ENCODE results near the gene FUZ. TPM values are rescaled to one million over a fixed set of nuclear protein-coding genes. Genes with fewer than 3 reads are reported as not detected.

The FUZ gene, protein sequence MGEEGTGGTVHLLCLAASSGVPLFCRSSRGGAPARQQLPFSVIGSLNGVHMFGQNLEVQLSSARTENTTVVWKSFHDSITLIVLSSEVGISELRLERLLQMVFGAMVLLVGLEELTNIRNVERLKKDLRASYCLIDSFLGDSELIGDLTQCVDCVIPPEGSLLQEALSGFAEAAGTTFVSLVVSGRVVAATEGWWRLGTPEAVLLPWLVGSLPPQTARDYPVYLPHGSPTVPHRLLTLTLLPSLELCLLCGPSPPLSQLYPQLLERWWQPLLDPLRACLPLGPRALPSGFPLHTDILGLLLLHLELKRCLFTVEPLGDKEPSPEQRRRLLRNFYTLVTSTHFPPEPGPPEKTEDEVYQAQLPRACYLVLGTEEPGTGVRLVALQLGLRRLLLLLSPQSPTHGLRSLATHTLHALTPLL
- total RNA-seq (10 to 100 TPM in 1 of 2 donors, 1 to 10 TPM in 1; 3.8 to 12.5 TPM), polyA plus RNA-seq (1 to 10 TPM; 6.4 to 7.6 TPM)

DNA sequence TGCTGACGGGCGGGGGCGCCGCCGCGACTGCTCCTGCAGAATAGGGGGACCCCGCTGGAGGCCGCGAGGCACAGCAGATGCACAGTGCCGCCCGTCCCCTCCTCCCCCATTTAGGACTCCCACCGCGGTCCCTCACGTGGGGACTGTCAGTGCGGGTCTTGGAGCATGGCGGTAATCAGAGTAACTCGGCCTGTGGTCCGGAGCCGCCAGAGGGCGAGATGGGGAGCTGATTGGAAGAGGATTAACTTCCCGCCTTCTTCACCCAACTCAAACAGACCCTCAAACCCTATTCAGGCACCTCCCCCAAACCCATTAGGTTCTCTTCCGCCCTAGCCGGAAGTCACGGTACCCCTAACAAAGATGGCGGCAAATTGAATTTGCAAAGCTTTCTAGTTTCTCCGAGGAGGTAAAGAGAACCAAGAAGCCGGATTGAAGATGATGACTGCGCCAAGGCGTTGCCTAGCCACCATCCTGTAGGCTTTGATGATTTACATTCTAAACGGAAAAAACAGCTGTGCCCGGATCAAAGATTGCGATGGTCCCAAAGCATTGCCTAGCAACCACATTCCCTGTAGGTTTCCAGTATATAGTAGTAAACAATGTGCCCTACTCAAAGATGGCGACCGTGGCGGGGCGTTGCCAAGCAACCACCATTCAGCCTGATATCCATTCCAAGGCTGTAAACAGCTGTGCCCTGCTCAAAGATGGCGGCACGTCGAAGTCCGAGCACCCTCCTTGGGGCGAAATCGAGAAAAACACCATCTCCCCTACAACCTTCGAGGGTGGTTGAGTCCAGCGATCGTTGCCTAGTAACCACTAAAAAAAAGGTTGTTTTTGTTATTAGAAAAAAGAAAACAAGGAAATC, at the start of gene FUZ:
FUZ (minus strand) TSS at position 296 of the 865 bp plus-strand sequence; CDS start at position 110, 186 bp downstream.
- H3K27me3 ChIP-seq (ENCODE audit: control insufficient read depth in 4 of 4, insufficient read depth in 4 of 4, low read length in 3 of 4): no peaks in the 10 kb centered on the region
- H3K4me1 ChIP-seq (ENCODE audit: control insufficient read depth in 4 of 4, insufficient read depth in 4 of 4, low read length in 3 of 4): peaks cover 1 to 33% (median 20%) of the 10 kb centered on the region in 4 donors
- DNase-seq (ENCODE audit: low spot score): peak; percentile 93
- peak within 1 kb of the TSS; percentile 71 to 95 (median 93) for H3K4me3 ChIP-seq (ENCODE audit: low read depth in 1 of 3, low read length in 3 of 3)
- H3K36me3 ChIP-seq (ENCODE audit: control insufficient read depth in 4 of 4, insufficient read depth in 3 of 4, low read depth in 1 of 4, low read length in 3 of 4): no peaks in the 10 kb centered on the region
- no peaks in the 10 kb centered on the region for H3K9me3 ChIP-seq (ENCODE audit: control insufficient read depth in 4 of 4, low read length in 3 of 4)
- WGBS: 2% methylated on average over 45 of the region's 45 CpGs
- H3K27ac ChIP-seq (ENCODE audit: low read depth in 1 of 2, low read length in 2 of 2): peak within 1 kb of the TSS; percentile 81 to 82
- peak within 1 kb of the TSS; percentile 37 to 86 for H3K9ac ChIP-seq (ENCODE audit: low read depth in 1 of 2, low read length in 2 of 2)
- peak in 1 of 2 donors; percentile 7 for TF ChIP-seq RXRA (IDR thresholded peaks at IDR 0.05)
- TF ChIP-seq FOXA1 (IDR thresholded peaks at IDR 0.05): peak; percentile 41
- TF ChIP-seq TAF1 (conservative IDR thresholded peaks at IDR 0.05): no peak
- TF ChIP-seq YY1 (IDR thresholded peaks at IDR 0.05): peak; percentile 100
- TF ChIP-seq GABPA (IDR thresholded peaks at IDR 0.05 in 1 of 2, conservative IDR thresholded peaks at IDR 0.05 in 1 of 2): peak; percentile 78 to 89
- no peak for TF ChIP-seq JUND (IDR thresholded peaks at IDR 0.05)
- no peak for TF ChIP-seq EGR1 (IDR thresholded peaks at IDR 0.05; ENCODE audit: low read depth in 2 of 2)
- peak; percentile 68 for TF ChIP-seq SP1 (IDR thresholded peaks at IDR 0.05)
- no peak for TF ChIP-seq REST (IDR thresholded peaks at IDR 0.05)
- peak; percentile 29 for TF ChIP-seq FOXA2 (IDR thresholded peaks at IDR 0.05)
- no peak for TF ChIP-seq ZBTB33 (IDR thresholded peaks at IDR 0.05)
- TF ChIP-seq, protein P1, sequence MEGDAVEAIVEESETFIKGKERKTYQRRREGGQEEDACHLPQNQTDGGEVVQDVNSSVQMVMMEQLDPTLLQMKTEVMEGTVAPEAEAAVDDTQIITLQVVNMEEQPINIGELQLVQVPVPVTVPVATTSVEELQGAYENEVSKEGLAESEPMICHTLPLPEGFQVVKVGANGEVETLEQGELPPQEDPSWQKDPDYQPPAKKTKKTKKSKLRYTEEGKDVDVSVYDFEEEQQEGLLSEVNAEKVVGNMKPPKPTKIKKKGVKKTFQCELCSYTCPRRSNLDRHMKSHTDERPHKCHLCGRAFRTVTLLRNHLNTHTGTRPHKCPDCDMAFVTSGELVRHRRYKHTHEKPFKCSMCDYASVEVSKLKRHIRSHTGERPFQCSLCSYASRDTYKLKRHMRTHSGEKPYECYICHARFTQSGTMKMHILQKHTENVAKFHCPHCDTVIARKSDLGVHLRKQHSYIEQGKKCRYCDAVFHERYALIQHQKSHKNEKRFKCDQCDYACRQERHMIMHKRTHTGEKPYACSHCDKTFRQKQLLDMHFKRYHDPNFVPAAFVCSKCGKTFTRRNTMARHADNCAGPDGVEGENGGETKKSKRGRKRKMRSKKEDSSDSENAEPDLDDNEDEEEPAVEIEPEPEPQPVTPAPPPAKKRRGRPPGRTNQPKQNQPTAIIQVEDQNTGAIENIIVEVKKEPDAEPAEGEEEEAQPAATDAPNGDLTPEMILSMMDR (IDR thresholded peaks at IDR 0.05; ENCODE audit: low read depth, low read length, missing input control): peak; percentile 8
- TF ChIP-seq HNF4G (IDR thresholded peaks at IDR 0.05): no peak
- TF ChIP-seq, protein P2, sequence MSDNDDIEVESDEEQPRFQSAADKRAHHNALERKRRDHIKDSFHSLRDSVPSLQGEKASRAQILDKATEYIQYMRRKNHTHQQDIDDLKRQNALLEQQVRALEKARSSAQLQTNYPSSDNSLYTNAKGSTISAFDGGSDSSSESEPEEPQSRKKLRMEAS (IDR thresholded peaks at IDR 0.05): no peak
- TF ChIP-seq HNF4A (conservative IDR thresholded peaks at IDR 0.05): peak in 1 of 2 donors; percentile 6
- TF ChIP-seq ATF3 (IDR thresholded peaks at IDR 0.05): peak; percentile 30
- TF ChIP-seq RAD21 (IDR thresholded peaks at IDR 0.05): peak; percentile 7 to 35
- TF ChIP-seq NR2F2 (IDR thresholded peaks at IDR 0.05): peak; percentile 51

All from liver (tissue), 9 donors.